NOMO-1 treated with dmso at 0.1 percent for 144 hours (cell line): ENCODE measurements around the gene RAB21.

Experiments used
- DNase-seq: peaks from one replicate; lab custom pipeline; 2025; ENCODE audit not compliant: unreplicated experiment; lab: John Stamatoyannopoulos, UW

The RAB21 gene, protein sequence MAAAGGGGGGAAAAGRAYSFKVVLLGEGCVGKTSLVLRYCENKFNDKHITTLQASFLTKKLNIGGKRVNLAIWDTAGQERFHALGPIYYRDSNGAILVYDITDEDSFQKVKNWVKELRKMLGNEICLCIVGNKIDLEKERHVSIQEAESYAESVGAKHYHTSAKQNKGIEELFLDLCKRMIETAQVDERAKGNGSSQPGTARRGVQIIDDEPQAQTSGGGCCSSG

GRCh38 chr12:71754461-71755145 is at the start of gene RAB21:
Gene RAB21, plus strand, starts transcription at chr12:71754863. Its CDS starts 267 bp downstream, at chr12:71755130.
- DNase-seq = peak; percentile 99

- no peak for DNase-seq
Observed at GRCh38 chr12:71704920-71705319, 49.7 kb upstream of the RAB21 start.

DNA sequence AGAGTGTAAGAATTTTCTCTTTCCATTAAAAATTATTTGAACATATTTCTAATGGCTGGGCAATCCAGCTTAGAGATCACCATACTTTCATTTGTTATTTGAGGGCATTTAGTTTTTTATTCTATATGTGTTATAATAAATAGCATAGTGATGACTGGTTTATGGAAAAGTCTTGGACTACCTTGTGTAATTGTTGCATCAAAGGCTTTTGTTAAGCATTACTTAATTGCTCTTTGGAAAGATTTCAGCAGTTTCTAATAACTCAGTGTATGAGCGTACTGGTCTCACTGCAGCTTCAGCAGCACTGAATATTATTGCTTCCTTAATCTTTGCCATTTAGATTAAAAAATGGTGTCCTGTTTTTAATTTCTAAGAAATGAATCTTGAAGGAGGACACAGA is 46.0 kb upstream of the RAB21 start:
- DNase-seq = no peak

- DNase-seq = no peak
Observed at GRCh38 chr12:71710276-71711125, 44.2 kb upstream of the RAB21 start.

- DNase-seq = no peak
Observed at GRCh38 chr12:71718611-71719010, 36.1 kb upstream of the RAB21 start.

DNA sequence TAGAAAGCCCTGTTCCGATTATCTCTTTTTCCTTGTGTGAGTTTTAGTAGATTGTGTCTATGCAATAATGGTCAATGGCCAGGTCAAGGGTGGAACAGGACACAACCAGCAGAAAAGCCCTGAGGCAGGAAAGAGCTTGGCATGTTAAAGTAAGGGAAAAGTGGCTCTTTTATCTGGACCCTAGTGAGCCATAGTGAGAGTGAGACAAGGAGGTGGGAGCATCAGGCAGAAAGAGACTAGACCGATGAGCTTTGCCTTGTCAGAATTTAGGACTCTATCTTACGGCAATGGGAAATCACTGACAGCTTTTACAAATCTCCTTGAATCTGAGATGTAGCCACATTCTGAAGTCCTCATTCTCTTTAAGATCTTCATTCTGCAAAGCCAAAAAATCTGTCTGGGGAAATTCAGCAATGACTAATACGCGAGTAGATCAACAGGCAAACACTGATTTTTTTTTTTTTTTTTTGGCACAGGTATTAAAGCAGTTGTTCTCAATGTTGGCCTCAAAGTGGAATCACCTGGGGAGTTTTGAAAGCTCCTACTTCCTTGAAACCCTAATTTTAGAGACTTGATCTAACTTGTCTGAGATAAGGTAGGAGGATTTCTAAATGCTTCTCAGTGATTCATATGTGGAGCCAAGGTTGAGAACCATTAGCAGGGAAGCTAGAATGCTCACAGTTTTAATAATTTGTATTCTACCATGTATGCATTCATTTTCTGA is 34.9 kb upstream of the RAB21 start:
- no peak for DNase-seq

DNA sequence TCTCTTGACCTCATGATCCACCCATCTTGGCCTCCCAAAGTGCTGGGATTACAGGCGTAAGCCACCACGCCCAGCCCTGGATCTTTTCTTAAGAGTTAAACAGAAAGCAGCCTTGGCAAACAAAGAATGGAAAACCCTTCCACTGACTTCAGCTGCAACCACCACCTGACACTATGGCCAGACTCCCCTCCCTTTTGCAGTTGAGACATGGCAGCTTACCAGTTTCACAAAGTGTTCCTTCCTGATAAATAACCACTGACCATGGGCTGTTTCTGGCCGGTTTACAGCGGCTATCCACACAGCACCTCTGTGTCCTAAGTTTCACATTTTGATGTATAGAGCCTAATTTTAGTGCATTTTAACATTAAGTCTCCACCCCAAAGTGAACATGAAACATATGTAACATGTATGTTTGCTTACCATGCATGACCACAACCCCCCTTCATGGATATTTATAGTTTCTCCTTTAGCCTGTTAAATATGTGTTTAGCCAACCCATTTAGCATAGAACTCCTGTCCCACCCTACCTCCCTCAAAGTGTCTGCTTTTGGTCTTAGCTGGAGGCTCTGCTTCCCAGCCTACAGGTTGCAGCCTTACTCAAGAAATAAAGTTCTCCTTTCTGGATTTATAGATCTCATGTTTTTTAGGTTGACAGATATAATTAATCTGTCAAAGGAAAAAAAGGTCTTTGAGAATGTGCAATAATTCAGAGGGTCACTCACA is 32.7 kb upstream of the RAB21 start:
- DNase-seq = no peak

- no peak for DNase-seq
Observed at GRCh38 chr12:71725011-71725410, 29.7 kb upstream of the RAB21 start.

DNA sequence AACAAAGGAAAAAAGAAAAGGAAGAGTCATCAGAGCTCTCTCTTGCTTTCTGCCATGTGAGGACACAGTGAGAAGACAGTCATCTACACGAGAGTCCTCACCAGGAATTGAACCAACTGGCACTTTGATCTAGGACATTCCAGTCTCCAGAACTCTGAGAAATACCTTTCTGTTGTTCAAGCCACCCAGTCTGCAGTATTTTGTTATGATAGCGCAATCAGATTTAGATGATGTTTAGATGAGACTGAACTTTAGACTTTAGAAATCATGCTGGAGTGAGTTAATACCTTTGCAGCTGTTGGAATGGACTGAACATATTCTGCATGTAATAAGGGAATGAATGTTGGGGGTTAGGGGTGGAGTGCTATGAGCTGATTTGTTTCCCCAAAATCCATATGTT is 28.1 kb upstream of the RAB21 start:
- no peak for DNase-seq

- no peak for DNase-seq
Observed at GRCh38 chr12:71727958-71728357, 26.7 kb upstream of the RAB21 start.

GRCh38 chr12:71730936-71731335 is 23.7 kb upstream of the RAB21 start:
- DNase-seq = no peak

DNA sequence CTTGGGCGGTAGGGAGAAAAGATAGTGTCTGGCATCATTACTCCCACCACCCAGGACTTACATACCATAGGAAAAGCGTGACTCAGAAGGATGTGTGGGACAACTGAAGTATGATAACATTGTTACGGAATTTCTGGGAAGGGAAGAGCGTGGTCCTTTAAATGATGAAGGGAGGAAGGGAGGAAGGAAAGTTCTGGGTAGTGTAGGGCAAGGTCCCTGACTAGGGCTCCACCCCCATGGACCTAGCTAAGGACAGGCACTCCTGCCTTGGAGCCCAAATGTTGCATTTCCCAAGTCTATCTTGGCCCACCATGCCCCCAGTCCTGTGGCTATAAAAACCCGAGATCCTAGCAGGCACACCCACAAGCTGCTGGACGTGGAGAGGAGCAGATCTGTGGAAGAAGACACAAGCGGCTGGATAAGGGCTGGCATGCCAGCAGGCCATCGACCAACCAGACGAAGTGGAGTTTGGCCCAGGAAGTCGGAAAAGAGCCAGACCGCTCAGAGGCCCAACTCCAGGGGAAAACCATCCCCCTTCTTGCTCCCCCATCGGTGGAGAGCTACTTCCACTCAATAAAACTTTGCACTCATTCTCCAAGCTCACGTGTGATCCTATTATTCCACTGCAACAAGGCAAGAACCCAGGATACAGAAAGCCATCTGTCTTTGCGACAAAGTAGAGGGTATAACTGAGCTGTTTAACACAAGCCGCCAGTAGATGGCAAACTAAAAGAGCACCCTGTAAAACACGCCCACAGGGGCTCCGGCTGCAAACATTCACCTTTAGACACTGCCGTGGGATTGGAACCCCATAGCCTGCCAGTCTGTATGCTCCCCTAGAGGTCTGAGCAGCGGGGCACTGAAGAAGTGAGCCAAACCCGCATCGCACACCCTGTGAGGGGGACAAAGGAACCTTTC is 23.0 kb upstream of the RAB21 start:
- no peak for DNase-seq

DNA sequence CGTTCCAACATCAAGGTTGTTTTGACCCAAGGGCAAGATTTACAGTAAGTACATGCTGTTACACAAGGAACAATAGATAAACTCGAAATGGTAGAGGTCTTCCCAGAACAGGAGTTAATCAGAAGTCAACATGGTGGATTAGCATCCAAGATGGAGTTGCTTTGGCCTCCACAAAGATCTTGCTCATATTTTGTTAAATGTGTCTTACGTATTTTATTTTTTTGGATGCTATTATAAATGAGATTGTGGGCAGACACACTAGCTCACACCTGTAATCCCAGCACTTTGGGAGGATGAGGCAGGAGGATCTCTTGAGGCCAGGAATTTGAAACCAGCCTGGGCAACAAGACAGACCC is 22.3 kb upstream of the RAB21 start:
- DNase-seq = no peak

DNA sequence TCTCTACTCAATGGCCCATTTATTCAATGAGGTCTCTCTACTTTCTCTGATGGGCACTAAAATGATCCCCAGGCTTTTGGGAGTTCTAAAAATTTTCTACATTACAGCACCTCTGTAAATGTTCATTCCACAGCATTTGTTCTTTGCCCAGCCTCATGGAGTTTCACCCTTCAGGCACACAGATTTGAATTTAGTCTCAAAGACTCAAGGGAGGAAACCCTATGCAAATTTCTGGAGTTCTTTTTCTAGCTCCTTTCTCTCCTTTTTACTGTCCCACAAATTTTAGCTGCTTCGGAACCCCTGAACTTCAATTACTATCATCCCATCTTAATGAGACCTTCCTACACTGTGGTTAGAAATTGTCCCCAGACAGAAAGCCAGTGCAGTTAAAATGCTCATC is 17.5 kb upstream of the RAB21 start:
- DNase-seq = no peak

DNA sequence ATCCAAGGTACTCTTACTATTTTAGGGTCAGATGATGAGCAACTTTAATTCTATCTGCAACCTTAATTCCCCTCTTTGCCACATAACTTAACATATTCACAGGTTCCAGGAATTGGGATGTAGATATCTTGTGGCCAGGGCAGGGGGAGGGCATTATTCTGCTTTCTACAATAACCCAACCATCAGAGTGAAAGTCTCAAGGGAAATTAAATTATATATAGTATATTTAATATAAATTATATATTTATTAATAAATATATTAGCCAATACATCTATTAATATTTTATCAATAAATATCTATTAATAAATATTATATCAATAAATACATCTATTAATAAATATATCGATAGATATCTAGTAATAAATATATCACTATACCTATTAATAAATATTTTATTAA is 11.7 kb upstream of the RAB21 start:
- no peak for DNase-seq

GRCh38 chr12:71744522-71745300 is 10.0 kb upstream of the RAB21 start:
- no peak for DNase-seq

- DNase-seq = peak; percentile 46
Observed at GRCh38 chr12:71746974-71747611, 7.6 kb upstream of the RAB21 start.

DNA sequence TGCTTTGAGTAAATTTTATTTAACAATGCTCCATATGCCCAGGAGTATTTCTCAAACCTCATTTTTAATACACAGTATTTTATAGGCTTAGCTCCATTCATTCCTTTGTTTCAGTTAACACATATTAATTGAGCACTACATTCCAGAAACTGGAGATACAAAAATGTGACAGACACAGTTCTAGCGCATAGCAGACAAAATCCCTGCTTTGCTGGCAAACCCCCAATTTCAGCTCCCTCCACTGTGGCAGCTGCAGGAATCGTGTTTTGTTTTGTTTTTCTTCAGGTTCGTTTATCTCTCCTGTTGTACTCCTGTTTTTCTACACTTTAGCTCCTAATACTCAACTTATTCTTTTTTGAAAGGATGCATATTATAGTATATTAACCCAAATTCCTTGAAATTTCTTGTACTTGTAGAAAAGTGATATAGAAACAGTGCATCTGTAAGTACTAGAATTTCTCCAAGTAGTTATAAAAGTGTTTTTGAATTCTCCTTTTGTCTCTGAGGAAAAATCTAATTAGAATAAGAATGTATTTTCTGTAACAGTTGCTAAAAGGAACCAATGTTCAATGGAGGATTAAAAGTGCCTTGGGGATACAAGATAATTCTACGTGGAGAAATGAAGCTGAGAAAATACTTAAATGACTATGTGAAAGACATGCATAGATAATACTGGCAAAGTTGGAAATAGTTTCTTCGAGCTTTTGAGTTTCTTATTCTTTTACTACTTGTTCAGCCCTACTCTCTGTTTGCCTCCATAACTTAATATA is 6.4 kb upstream of the RAB21 start:
- DNase-seq = no peak
